ENCODE results near the gene PJA2.
A peak's percentile ranks its signal among the peaks of the same experiment; 100 is the strongest.

The PJA2 gene

GRCh38 chr5:109350537-109351270 is 59.1 kb downstream of the PJA2 start:
- no peak for DNase-seq (ENCODE audit: low spot score)

- no peak for DNase-seq (ENCODE audit: low spot score)
These were observed 60.4 kb downstream of the PJA2 start for GRCh38 chr5:109349388-109349787.

- peak; percentile 12 for DNase-seq (ENCODE audit: low spot score)
These were observed 62.4 kb downstream of the PJA2 start for GRCh38 chr5:109347252-109347888.

- peak; percentile 51 for DNase-seq (ENCODE audit: low spot score)
These were observed 64.1 kb downstream of the PJA2 start for GRCh38 chr5:109345699-109346098.

GRCh38 chr5:109340351-109340750 is 69.4 kb downstream of the PJA2 start:
- no peak for DNase-seq (ENCODE audit: low spot score)

GRCh38 chr5:109335114-109335513 is 74.7 kb downstream of the PJA2 start:
- no peak for DNase-seq (ENCODE audit: low spot score)

GRCh38 chr5:109334056-109334455 is 75.7 kb downstream of the PJA2 start:
- no peak for DNase-seq (ENCODE audit: low spot score)

GRCh38 chr5:109329333-109330237 is 80.2 kb downstream of the PJA2 start:
- DNase-seq (ENCODE audit: low spot score): no peak

GRCh38 chr5:109328626-109329025 is 81.1 kb downstream of the PJA2 start:
- DNase-seq (ENCODE audit: low spot score): no peak

- DNase-seq (ENCODE audit: low spot score): no peak
These were observed 82.2 kb downstream of the PJA2 start for GRCh38 chr5:109327570-109327969.

- DNase-seq (ENCODE audit: low spot score): no peak
These were observed 82.9 kb downstream of the PJA2 start for GRCh38 chr5:109326919-109327318.

GRCh38 chr5:109325456-109325855 is 84.3 kb downstream of the PJA2 start:
- DNase-seq (ENCODE audit: low spot score): no peak

- DNase-seq (ENCODE audit: low spot score): no peak
These were observed 84.8 kb downstream of the PJA2 start for GRCh38 chr5:109324931-109325330.

GRCh38 chr5:109324351-109324750 is 85.4 kb downstream of the PJA2 start:
- DNase-seq (ENCODE audit: low spot score): no peak

- no peak for DNase-seq (ENCODE audit: low spot score)
These were observed 87.1 kb downstream of the PJA2 start for GRCh38 chr5:109322694-109323093.

- DNase-seq (ENCODE audit: low spot score): no peak
These were observed 90.4 kb downstream of the PJA2 start for GRCh38 chr5:109319351-109319750.

- DNase-seq (ENCODE audit: low spot score): no peak
These were observed 91.2 kb downstream of the PJA2 start for GRCh38 chr5:109318455-109319108.

- DNase-seq (ENCODE audit: low spot score): no peak
These were observed 93.1 kb downstream of the PJA2 start for GRCh38 chr5:109316634-109317033.

GRCh38 chr5:109315245-109315644 is 94.5 kb downstream of the PJA2 start:
- no peak for DNase-seq (ENCODE audit: low spot score)

GRCh38 chr5:109313127-109313526 is 96.6 kb downstream of the PJA2 start:
- no peak for DNase-seq (ENCODE audit: low spot score)

GRCh38 chr5:109312695-109313094 is 97.1 kb downstream of the PJA2 start:
- no peak for DNase-seq (ENCODE audit: low spot score)

GRCh38 chr5:109310315-109310714 is 99.5 kb downstream of the PJA2 start:
- no peak for DNase-seq (ENCODE audit: low spot score)

Measured in SK-N-DZ (cell line).